Epithelial cell of proximal tubule (primary cell): ENCODE measurements around the gene MYO1D. TPM values are rescaled to one million over a fixed set of nuclear protein-coding genes. Genes with fewer than 3 reads are reported as not detected.

Source experiments
- DNase-seq: peaks from one replicate; pipeline ENCODE4 v3.0.0-alpha.2; 2011; ENCODE audit warnings: low read depth
- H3K4me3 ChIP-seq: 2 replicates; pipeline ENCODE4 v1.5.1; 2011; ENCODE audit warnings: low read depth, mild to moderate bottlenecking, low read length
- total RNA-seq: library from RNA; depleted of rRNA; stranded (reverse); fragments of >200 nt; gene quantifications from 2 replicates; pipeline ENCODE4 v1.2.3, GENCODE V29; 2015
- TF ChIP-seq, protein P1 (sequence below): conservative IDR thresholded peaks from 2 replicates; pipeline ENCODE4 v1.5.1; 2012; ENCODE audit warnings: low read depth, mild to moderate bottlenecking, low read length

MYO1D gene
- total RNA-seq, 1 donor from 2014 or later, result 54.4 TPM

DNA sequence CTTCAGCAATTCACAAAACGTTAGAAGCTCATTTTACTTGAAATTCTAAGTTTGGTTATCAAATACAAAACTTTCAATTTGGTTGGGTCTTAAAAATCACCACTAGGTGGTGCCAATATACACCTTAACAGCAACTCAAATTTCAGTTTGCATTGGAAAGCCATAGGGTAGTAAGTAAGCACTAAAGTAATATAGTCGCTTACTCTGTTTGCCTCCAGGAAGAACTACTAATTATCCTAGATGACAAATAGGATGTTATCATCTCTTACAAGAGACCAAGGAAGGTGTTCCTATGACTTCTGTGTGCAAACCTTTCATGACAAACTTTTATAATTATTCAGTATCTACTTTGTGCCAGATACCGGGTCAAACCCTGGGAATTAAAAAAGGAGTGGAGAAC lies 93.3 kb downstream of the MYO1D start:
- TF ChIP-seq, protein P1, sequence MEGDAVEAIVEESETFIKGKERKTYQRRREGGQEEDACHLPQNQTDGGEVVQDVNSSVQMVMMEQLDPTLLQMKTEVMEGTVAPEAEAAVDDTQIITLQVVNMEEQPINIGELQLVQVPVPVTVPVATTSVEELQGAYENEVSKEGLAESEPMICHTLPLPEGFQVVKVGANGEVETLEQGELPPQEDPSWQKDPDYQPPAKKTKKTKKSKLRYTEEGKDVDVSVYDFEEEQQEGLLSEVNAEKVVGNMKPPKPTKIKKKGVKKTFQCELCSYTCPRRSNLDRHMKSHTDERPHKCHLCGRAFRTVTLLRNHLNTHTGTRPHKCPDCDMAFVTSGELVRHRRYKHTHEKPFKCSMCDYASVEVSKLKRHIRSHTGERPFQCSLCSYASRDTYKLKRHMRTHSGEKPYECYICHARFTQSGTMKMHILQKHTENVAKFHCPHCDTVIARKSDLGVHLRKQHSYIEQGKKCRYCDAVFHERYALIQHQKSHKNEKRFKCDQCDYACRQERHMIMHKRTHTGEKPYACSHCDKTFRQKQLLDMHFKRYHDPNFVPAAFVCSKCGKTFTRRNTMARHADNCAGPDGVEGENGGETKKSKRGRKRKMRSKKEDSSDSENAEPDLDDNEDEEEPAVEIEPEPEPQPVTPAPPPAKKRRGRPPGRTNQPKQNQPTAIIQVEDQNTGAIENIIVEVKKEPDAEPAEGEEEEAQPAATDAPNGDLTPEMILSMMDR, result peak; percentile 72
- H3K4me3 ChIP-seq, result no peak overlapping the region
- DNase-seq, result no peak

- no peak overlapping the region for H3K4me3 ChIP-seq
- TF ChIP-seq, protein P1, result no peak
- DNase-seq, result no peak
These were observed 96.2 kb downstream of the MYO1D start for GRCh38 chr17:32780721-32781120.

DNA sequence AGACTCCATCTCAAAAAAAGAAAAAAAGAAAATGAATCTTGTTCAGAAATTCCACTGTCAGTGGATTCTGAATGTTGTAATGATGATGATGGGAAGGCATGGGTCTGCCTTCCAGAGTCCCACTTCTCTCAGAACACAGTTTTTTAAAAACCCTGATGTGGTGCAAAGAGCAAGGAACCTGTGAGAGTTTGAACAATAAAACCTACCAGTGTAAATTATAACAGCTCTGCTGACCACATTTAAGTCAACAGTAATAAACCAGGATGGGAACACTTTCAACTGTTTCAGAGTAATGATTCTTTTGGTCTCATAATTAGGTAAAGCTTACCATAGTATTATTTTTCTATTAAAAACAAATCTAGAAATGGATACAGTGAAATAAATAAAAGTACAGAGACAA lies 99.0 kb downstream of the MYO1D start:
- TF ChIP-seq, protein P1, result no peak
- no peak overlapping the region for H3K4me3 ChIP-seq
- no peak for DNase-seq

- TF ChIP-seq, protein P1, result no peak
- DNase-seq, result no peak
- H3K4me3 ChIP-seq, result no peak overlapping the region
These were observed 99.5 kb downstream of the MYO1D start for GRCh38 chr17:32777436-32777835.

DNA sequence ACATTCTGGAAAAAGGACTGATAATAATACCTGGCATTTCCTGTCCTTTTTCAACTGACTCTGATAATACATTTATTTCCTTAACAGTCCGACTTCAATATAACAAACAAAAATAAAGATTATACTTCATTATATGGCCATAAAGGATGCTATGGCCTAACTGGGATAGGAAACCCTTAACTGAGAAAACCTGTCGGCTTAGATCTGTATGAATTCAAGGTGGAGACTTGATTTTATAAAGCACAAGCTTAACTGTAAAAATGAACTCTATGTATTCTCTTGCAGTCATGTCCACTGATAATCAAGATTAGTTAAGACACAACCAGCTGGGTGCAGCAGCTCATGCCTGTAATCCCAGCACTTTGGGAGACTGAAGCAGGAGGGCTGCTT lies 102.2 kb downstream of the MYO1D start:
- no peak for DNase-seq
- TF ChIP-seq, protein P1, result no peak
- no peak overlapping the region for H3K4me3 ChIP-seq

- TF ChIP-seq, protein P1, result no peak
- no peak for DNase-seq
- H3K4me3 ChIP-seq, result no peak overlapping the region
These were observed 102.8 kb downstream of the MYO1D start for GRCh38 chr17:32773856-32774694.
